ENCODE results near the gene SPTLC2.

DNA sequence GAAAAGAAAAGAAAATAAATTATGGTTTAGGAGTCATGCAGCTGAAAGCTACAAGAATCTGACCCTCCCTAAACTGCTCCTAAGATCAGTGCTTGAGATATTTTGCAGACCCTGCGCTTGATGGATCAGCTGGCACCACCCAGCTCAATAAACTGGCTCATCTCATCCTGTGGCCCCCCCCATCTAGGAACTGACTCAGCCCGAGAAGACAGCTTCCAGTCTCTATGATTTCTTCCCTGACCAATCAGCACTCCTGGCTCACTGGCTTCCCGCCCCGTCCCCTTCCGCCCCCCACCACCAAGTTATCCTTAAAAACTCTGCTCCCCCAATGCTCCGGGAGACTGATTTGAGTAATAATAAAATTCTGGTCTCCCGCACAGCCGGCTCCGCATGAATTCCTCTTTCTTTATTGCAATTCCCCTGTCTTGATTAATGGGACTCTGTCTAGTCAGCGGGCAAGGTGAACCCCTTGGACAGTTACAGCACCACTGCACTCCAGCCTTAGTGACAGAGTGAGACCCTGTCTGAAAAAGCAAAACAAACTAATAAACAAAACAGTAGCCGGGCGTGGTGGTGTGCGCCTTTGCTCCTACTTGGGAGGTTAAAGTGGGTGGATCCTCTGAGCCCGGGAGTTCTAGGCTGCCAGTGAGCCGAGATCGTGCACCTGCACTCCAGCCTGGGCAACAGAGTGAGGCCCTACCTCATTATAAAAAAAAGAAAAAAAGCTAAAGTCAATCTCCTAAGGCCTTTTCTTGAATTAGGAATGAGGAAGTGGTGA, 24.5 kb upstream of the SPTLC2 start:
- TF ChIP-seq, protein P1, sequence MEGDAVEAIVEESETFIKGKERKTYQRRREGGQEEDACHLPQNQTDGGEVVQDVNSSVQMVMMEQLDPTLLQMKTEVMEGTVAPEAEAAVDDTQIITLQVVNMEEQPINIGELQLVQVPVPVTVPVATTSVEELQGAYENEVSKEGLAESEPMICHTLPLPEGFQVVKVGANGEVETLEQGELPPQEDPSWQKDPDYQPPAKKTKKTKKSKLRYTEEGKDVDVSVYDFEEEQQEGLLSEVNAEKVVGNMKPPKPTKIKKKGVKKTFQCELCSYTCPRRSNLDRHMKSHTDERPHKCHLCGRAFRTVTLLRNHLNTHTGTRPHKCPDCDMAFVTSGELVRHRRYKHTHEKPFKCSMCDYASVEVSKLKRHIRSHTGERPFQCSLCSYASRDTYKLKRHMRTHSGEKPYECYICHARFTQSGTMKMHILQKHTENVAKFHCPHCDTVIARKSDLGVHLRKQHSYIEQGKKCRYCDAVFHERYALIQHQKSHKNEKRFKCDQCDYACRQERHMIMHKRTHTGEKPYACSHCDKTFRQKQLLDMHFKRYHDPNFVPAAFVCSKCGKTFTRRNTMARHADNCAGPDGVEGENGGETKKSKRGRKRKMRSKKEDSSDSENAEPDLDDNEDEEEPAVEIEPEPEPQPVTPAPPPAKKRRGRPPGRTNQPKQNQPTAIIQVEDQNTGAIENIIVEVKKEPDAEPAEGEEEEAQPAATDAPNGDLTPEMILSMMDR (IDR thresholded peaks at IDR 0.05; ENCODE audit: poor library complexity), result no peak
- TF ChIP-seq EZH2phosphoT487 (IDR thresholded peaks at IDR 0.05; ENCODE audit: low read depth, severe bottlenecking, unreplicated experiment), result no peak
